HepG2 (cell line): Measurements from ENCODE around the gene TBC1D25. TPM values are rescaled to one million over a fixed set of nuclear protein-coding genes. Genes with fewer than 3 reads are reported as not detected.

Experiments
- EZH2 ChIP-seq: conservative IDR thresholded peaks from 2 replicates; pipeline ENCODE4 v1.6.1; 2012; ENCODE audit warnings: mild to moderate bottlenecking, low read depth, low read length, moderate library complexity
- HNF1A ChIP-seq, 2 experiments: sonication (generic) in 1 of 2; formaldehyde crosslinking in 1 of 2; IDR thresholded peaks; 2 replicates each; pipeline versions ENCODE4 v1.4.0 to v1.6.1; 2016 to 2020; ENCODE audit warnings: borderline replicate concordance in 1 of 2, low read depth in 1 of 2, mild to moderate bottlenecking in 1 of 2, missing genetic modification reagents in 1 of 2
- POGZ ChIP-seq: sonication (generic); formaldehyde crosslinking; IDR thresholded peaks from 2 replicates; pipeline ENCODE4 v1.4.0; 2020; ENCODE audit warnings: mild to moderate bottlenecking, missing genetic modification reagents
- SMAD3 ChIP-seq: sonication (generic); formaldehyde crosslinking; IDR thresholded peaks from 2 replicates; pipeline ENCODE4 v1.4.0; 2020; ENCODE audit warnings: missing genetic modification reagents
- TMF1 ChIP-seq: sonication (generic); formaldehyde crosslinking; IDR thresholded peaks from 2 replicates; pipeline ENCODE4 v1.8.1; 2022; ENCODE audit warnings: low read depth, missing genetic modification reagents
- ZNF3 ChIP-seq: IDR thresholded peaks from 2 replicates; pipeline ENCODE4 v1.7.0; 2017; ENCODE audit warnings: inconsistent platforms
- ZNF30 ChIP-seq: sonication (generic); formaldehyde crosslinking; IDR thresholded peaks from 2 replicates; pipeline ENCODE4 v1.5.0; 2020; ENCODE audit warnings: mild to moderate bottlenecking, missing genetic modification reagents
- ZNF431 ChIP-seq: sonication (generic); formaldehyde crosslinking; IDR thresholded peaks from 2 replicates; pipeline ENCODE4 v1.9.0; 2022; ENCODE audit warnings: missing genetic modification reagents, low read depth, mild to moderate bottlenecking, borderline replicate concordance
- ZNF432 ChIP-seq: sonication (generic); formaldehyde crosslinking; IDR thresholded peaks from 2 replicates; pipeline ENCODE4 v1.5.0; 2020; ENCODE audit warnings: missing genetic modification reagents, mild to moderate bottlenecking, borderline replicate concordance
- ZNF547 ChIP-seq: sonication (generic); formaldehyde crosslinking; IDR thresholded peaks from 2 replicates; pipeline ENCODE4 v1.5.1; 2020; ENCODE audit warnings: mild to moderate bottlenecking, missing genetic modification reagents
- ZNF550 ChIP-seq: sonication (generic); formaldehyde crosslinking; IDR thresholded peaks from 2 replicates; pipeline ENCODE4 v1.4.0; 2020; ENCODE audit warnings: mild to moderate bottlenecking, missing genetic modification reagents, borderline replicate concordance
- ZNF607 ChIP-seq: sonication (generic); formaldehyde crosslinking; IDR thresholded peaks from 2 replicates; pipeline ENCODE4 v1.5.1; 2020; ENCODE audit warnings: missing genetic modification reagents, mild to moderate bottlenecking, borderline replicate concordance
- ZNF646 ChIP-seq: sonication (generic); formaldehyde crosslinking; IDR thresholded peaks from 2 replicates; pipeline ENCODE4 v1.9.0; 2021; ENCODE audit warnings: mild to moderate bottlenecking, missing genetic modification reagents
- polyA plus RNA-seq, 8 experiments: library from polyadenylated mRNA; depleted of rRNA in 3 of 8; stranded (reverse) in 7 of 8; unstranded in 1 of 8; fragments of >200 nt; fragmentation: Illumina TruSeq in 4 of 8; extraction: Trizol in 4 of 8; gene quantifications; 2 replicates each; pipeline versions ENCODE4 v1.2.1 to v1.2.3, GENCODE V29; 2011 to 2016; ENCODE audit warnings: low read depth in 4 of 8, missing spikeins in 1 of 8, mixed read lengths in 1 of 8; ENCODE audit not compliant: insufficient read depth in 1 of 8
- total RNA-seq, 5 experiments: library from RNA; depleted of rRNA; stranded (reverse); fragments of >200 nt; fragmentation: Illumina TruSeq; extraction: Trizol; gene quantifications; 2 replicates each; pipeline ENCODE4 v1.2.3, GENCODE V29; 2016; ENCODE audit warnings: low read depth in 1 of 5

TBC1D25 gene
- total and polyA plus RNA-seq, 2 of the 13 experiments (the other 11 are each of a cell fraction or from before 2014, with no cell fraction given), result 3.5 to 4.7 TPM

- no peak for TF ChIP-seq ZNF646 (CRISPR knock-in tag)
- TF ChIP-seq POGZ, result peak; percentile 48; the same call in 1 of the 2 replicates
- TF ChIP-seq ZNF431 (CRISPR knock-in tag), result no peak
- no peak for TF ChIP-seq EZH2
- TF ChIP-seq ZNF547 (CRISPR knock-in tag), result peak; percentile 74; the same call in 1 of the 2 replicates
- TF ChIP-seq TMF1 (CRISPR knock-in tag), result peak; percentile 60; the same call in 1 of the 2 replicates
- TF ChIP-seq ZNF30, result no peak
- peak; percentile 37; the same call in 1 of the 2 replicates for TF ChIP-seq SMAD3 (CRISPR knock-in tag)
- TF ChIP-seq ZNF432 (CRISPR knock-in tag), result no peak
- no peak for TF ChIP-seq ZNF3 (CRISPR knock-in tag)
- TF ChIP-seq HNF1A (IDR thresholded peaks at IDR 0.05; ENCODE audit: low read depth), result no peak
- TF ChIP-seq HNF1A (CRISPR knock-in tag; IDR thresholded peaks at IDR 0.05; ENCODE audit: borderline replicate concordance), result no peak
- TF ChIP-seq ZNF550 (CRISPR knock-in tag), result no peak
- TF ChIP-seq ZNF607 (CRISPR knock-in tag), result 0 out of 2 replicates have a peak, but pooled peaks have one; percentile 37
These were observed 35.1 kb downstream of the TBC1D25 start, which contains the start of gene RBM3 (continued) for GRCh38 chrX:48574270-48575266.
